OCI-LY3 (cell line): ENCODE results near the gene RAPGEF2.

ENCODE experiments used
- H2AFZ ChIP-seq: fragments of 200-600, 300-600 bp; shearing (Covaris generic); 2 replicates; pipeline ENCODE4 v1.6.0; 2014; ENCODE audit warnings: antibody characterized with exemption, low read depth, low read length
- H3K27ac ChIP-seq: fragments of 200-600, 300-600 bp; sonication (generic); 2 replicates; pipeline ENCODE4 v1.5.1; 2014; ENCODE audit warnings: mild to moderate bottlenecking, low read length, moderate library complexity, mixed read lengths
- H3K27me3 ChIP-seq: fragments of 200-600, 300-600 bp; sonication (generic); 2 replicates; pipeline ENCODE4 v1.6.1; 2014; ENCODE audit warnings: low read depth, low read length, mixed read lengths
- H3K36me3 ChIP-seq: fragments of 200-600, 300-600 bp; sonication (generic); replicated peaks from 2 replicates; pipeline ENCODE3; 2014; ENCODE audit warnings: low read depth, low read length, mixed read lengths
- H3K4me1 ChIP-seq: fragments of 300-600, 200-600 bp; sonication (generic); 2 replicates; pipeline ENCODE4 v1.6.1; 2014; ENCODE audit warnings: low read length, mixed read lengths
- H3K4me2 ChIP-seq: fragments of 200-600, 300-600 bp; sonication (generic); 2 replicates; pipeline ENCODE4 v1.6.1; 2014; ENCODE audit warnings: low read length, mixed read lengths
- H3K4me3 ChIP-seq: fragments of 300-600, 200-600 bp; sonication (generic); 2 replicates; pipeline ENCODE4 v1.5.1; 2014; ENCODE audit warnings: antibody characterized with exemption, mild to moderate bottlenecking, low read length, moderate library complexity
- H3K79me2 ChIP-seq: fragments of 300-600, 200-600 bp; shearing (Covaris generic); 2 replicates; pipeline ENCODE4 v1.6.1; 2014; ENCODE audit warnings: mild to moderate bottlenecking, low read length, mixed read lengths
- H3K9ac ChIP-seq: fragments of 300-600, 200-600 bp; shearing (Covaris generic); 2 replicates; pipeline ENCODE4 v1.6.0; 2014; ENCODE audit warnings: mild to moderate bottlenecking, low read length, moderate library complexity
- H3K9me3 ChIP-seq: fragments of 200-600, 300-600 bp; shearing (Covaris generic); 2 replicates; pipeline ENCODE4 v1.6.1; 2014; ENCODE audit warnings: low read length, mixed read lengths; ENCODE audit not compliant: insufficient read depth
- H4K20me1 ChIP-seq: fragments of 200-600, 300-600 bp; sonication (generic); 2 replicates; pipeline ENCODE4 v1.6.1; 2016; ENCODE audit warnings: low read length, mixed read lengths; ENCODE audit not compliant: insufficient read depth
- CTCF ChIP-seq: fragments of 200-600, 300-600 bp; sonication (generic); IDR thresholded peaks from 2 replicates; pipeline ENCODE4 v1.5.1; 2014; ENCODE audit warnings: antibody characterized with exemption, low read length, low read depth
- EZH2phosphoT487 ChIP-seq: fragments of 200-600 bp; shearing (Covaris generic); IDR thresholded peaks from 2 replicates; pipeline ENCODE4 v1.6.1; 2018; ENCODE audit warnings: antibody characterized with exemption, mixed run types, low read depth

The RAPGEF2 gene

GRCh38 chr4:159209249-159209648 lies 106.4 kb downstream of the RAPGEF2 start:
- no peak overlapping the region for H2AFZ ChIP-seq
- H3K4me3 ChIP-seq, result no peak overlapping the region
- peaks cover 28% of the 10 kb centered on the region for H3K4me1 ChIP-seq
- no peaks in the 10 kb centered on the region for H3K79me2 ChIP-seq
- no peaks in the 10 kb centered on the region for H3K36me3 ChIP-seq
- no peaks in the 10 kb centered on the region for H3K9me3 ChIP-seq
- H4K20me1 ChIP-seq, result no peaks in the 10 kb centered on the region
- peaks cover 11% of the 10 kb centered on the region for H3K27me3 ChIP-seq
- no peak overlapping the region for H3K4me2 ChIP-seq
- H3K9ac ChIP-seq, result no peak overlapping the region
- TF ChIP-seq CTCF, result no peak
- H3K27ac ChIP-seq, result no peak overlapping the region

GRCh38 chr4:159210975-159211374 lies 108.1 kb downstream of the RAPGEF2 start:
- Histone ChIP-seq H2AFZ (no peak overlapping the region), H3K9ac (no peak overlapping the region), H3K27me3 (no peaks in the 10 kb centered on the region), H3K27ac (no peak overlapping the region), H4K20me1 (no peaks in the 10 kb centered on the region), H3K4me3 (no peak overlapping the region), H3K79me2 (no peaks in the 10 kb centered on the region), H3K9me3 (no peaks in the 10 kb centered on the region), H3K4me2 (no peak overlapping the region), H3K36me3 (no peaks in the 10 kb centered on the region), H3K4me1 (peaks cover 11% of the 10 kb centered on the region)
- no peak for TF ChIP-seq EZH2phosphoT487
- TF ChIP-seq CTCF, result no peak

DNA sequence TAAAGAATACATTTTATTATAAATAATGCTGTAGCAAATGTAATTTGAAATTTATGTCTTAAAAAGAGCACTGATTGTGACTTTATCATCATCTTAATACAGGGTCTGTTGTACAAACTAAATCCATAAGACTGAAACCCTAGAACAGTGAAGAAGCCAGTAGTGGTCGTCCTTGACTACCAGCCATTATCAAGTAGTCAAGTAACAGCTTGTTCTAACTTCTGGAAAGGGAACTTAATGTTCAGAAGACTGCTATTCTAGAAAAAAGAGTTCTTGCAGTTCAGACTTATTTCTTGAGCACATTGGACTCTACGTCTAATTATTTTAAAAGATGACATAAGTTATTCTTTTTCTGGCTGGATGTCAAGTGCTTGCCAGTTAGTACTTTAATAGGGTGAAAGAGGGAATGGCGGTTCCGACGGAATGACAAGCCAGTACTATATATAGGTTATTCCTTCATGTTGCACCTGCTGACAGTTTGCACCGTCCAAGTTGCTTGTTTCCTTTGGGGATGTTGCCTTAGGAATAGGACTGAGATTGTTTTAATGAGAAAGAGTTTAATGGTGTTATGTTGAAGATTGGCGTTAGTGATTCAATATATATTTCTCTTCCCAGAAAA lies 109.9 kb downstream of the RAPGEF2 start:
- TF ChIP-seq EZH2phosphoT487, result no peak
- no peak for TF ChIP-seq CTCF
- Histone ChIP-seq H3K27me3 (no peaks in the 10 kb centered on the region), H3K4me2 (no peak overlapping the region), H3K4me3 (no peak overlapping the region), H3K79me2 (no peaks in the 10 kb centered on the region), H3K27ac (no peak overlapping the region), H3K36me3 (no peaks in the 10 kb centered on the region), H3K9me3 (no peaks in the 10 kb centered on the region), H2AFZ (no peak overlapping the region), H4K20me1 (no peaks in the 10 kb centered on the region), H3K9ac (no peak overlapping the region), H3K4me1 (no peaks in the 10 kb centered on the region)

GRCh38 chr4:159216834-159217233 lies 114.0 kb downstream of the RAPGEF2 start:
- peaks cover 4% of the 10 kb centered on the region for H3K4me1 ChIP-seq
- no peaks in the 10 kb centered on the region for H4K20me1 ChIP-seq
- no peaks in the 10 kb centered on the region for H3K27me3 ChIP-seq
- no peak overlapping the region for H2AFZ ChIP-seq
- no peak overlapping the region for H3K27ac ChIP-seq
- TF ChIP-seq EZH2phosphoT487 (no peak), CTCF (no peak)
- no peak overlapping the region for H3K9ac ChIP-seq
- H3K4me3 ChIP-seq, result no peak overlapping the region
- no peaks in the 10 kb centered on the region for H3K36me3 ChIP-seq
- no peak overlapping the region for H3K4me2 ChIP-seq
- H3K79me2 ChIP-seq, result no peaks in the 10 kb centered on the region
- H3K9me3 ChIP-seq, result no peaks in the 10 kb centered on the region
